Measurements from ENCODE around the gene MVB12B. TPM values are rescaled to one million over a fixed set of nuclear protein-coding genes. Genes with fewer than 3 reads are reported as not detected.

MVB12B gene
- total and polyA plus RNA-seq, 2 of the 8 experiments (the other 6 are each of a cell fraction or from before 2014, with no cell fraction given), result 2.6 to 5.0 TPM

DNA sequence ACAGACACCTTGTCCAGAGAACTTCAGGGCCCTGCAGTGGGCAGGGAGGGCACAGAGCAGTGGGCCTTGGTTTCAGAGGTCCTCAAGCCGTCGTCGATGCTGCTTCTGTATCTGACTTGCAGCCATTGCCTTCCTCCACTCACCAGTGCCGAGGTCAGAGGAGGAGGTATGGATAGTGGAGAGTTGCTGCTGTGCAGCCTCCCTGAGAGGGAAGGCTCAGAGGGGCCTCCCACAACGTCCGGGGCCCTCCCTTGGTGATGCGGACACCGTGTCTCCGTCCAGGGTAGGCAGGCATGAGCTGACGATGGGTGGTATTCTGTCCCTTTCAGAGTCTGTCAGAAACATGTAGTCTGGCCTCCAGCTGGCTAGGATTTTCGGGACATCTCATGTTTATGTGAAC lies 73.9 kb downstream of the MVB12B start:
- Histone ChIP-seq H3K18ac (ENCODE audit: extremely low read depth, low read length) (no peak overlapping the region), H3K9ac (replicated peaks in 1 of 4; ENCODE audit: extremely low read depth in 1 of 4, low read depth in 3 of 4, low read length in 3 of 4) (no peak overlapping the region), H3K9me3 (ENCODE audit: insufficient read depth in 2 of 2, low read depth in 1 of 2, low read length in 1 of 2) (no peaks in the 10 kb centered on the region), H3K27ac (ENCODE audit: low read depth, low read length) (no peak overlapping the region), H3K79me2 (ENCODE audit: control insufficient read depth in 1 of 2, insufficient read depth in 2 of 2, low read length in 2 of 2) (no peaks in the 10 kb centered on the region), H3K23ac (ENCODE audit: insufficient read length) (no peak overlapping the region), H3K14ac (ENCODE audit: insufficient read length) (no peak overlapping the region), H4K5ac (ENCODE audit: insufficient read length, low read depth, low read length) (no peak overlapping the region), H2BK5ac (ENCODE audit: low read depth, low read length) (no peak overlapping the region), H3K36me3 (ENCODE audit: control insufficient read depth in 2 of 4, insufficient read depth in 4 of 4, low read length in 3 of 4) (no peaks in the 10 kb centered on the region), H4K8ac (ENCODE audit: extremely low read depth, insufficient read depth, low read length) (peak overlapping the region; percentile 8; the same call in 1 of the 2 replicates), H2BK120ac (replicated peaks; ENCODE audit: low read depth, low read length) (no peak overlapping the region), H4K91ac (replicated peaks; ENCODE audit: insufficient read length, low read length) (no peak overlapping the region), H3K4me1 (replicated peaks in 1 of 4; ENCODE audit: control insufficient read depth in 3 of 4, insufficient read depth in 4 of 4, low read length in 3 of 4) (no peaks in the 10 kb centered on the region; a peak in 1 of 7 replicates), H2AK5ac (ENCODE audit: low read depth, low read length) (no peak overlapping the region), H3K79me1 (ENCODE audit: low read depth, low read length) (no peaks in the 10 kb centered on the region), H2AFZ (ENCODE audit: low read length) (no peak overlapping the region), H3K23me2 (ENCODE audit: low read depth, low read length) (no peaks in the 10 kb centered on the region), H3K56ac (replicated peaks; ENCODE audit: insufficient read length, low read depth, low read length) (no peak overlapping the region), H4K20me1 (replicated peaks in 1 of 2; ENCODE audit: control insufficient read depth in 1 of 2, insufficient read depth in 2 of 2, low read length in 2 of 2) (no peaks in the 10 kb centered on the region), H3K4me2 (ENCODE audit: insufficient read depth in 1 of 2, low read depth in 2 of 2, low read length in 2 of 2) (no peak overlapping the region), H3K4me3 (ENCODE audit: extremely low read depth in 1 of 4, insufficient read depth in 2 of 4, low read depth in 3 of 4, low read length in 4 of 4) (no peak overlapping the region), H3K4ac (replicated peaks; ENCODE audit: insufficient read length, low read depth, low read length) (no peak overlapping the region), H2BK15ac (ENCODE audit: low read length) (no peak overlapping the region), H2BK12ac (ENCODE audit: low read depth, low read length) (no peak overlapping the region), H3K27me3 (replicated peaks in 1 of 4; ENCODE audit: control insufficient read depth in 3 of 4, extremely low read depth in 1 of 4, insufficient read depth in 3 of 4, low read length in 3 of 4) (no peaks in the 10 kb centered on the region), H2BK20ac (ENCODE audit: low read length) (no peak overlapping the region)
- DNase-seq (ENCODE audit: low read depth in 1 of 2, low spot score in 2 of 2) (no peak), FAIRE-seq (no peak)
- CTCF ChIA-PET (ENCODE audit: partially characterized antibody), result interaction anchor here (1.0 to 7.8 kb wide), 7 partner anchors 14 to 104 kb away, joined by 3 to 63 read pairs (median 11); no protein-coding TSS in a partner anchor
- POLR2A ChIA-PET (ENCODE audit: partially characterized antibody), result no interaction called here
- 90% methylated on average over 11 of the region's 11 CpGs; no CpG with 5 or more reads in 1 of the 2 experiments for WGBS, 2 experiments (ENCODE audit: extremely low coverage in 1 of 2, insufficient coverage in 1 of 2, insufficient read length in 1 of 2, insufficient replicate concordance in 2 of 2, low coverage in 1 of 2, low lambda C conversion rate in 2 of 2, missing lambda C conversion rate in 1 of 2)
- TF ChIP-seq EGR1 (IDR thresholded peaks at IDR 0.05; ENCODE audit: borderline replicate concordance, low read depth, low read length) (no peak), NANOG (IDR thresholded peaks at IDR 0.05; ENCODE audit: insufficient read depth, low read depth, low read length, poor library complexity, severe bottlenecking) (no peak), RNF2 (IDR thresholded peaks at IDR 0.05; ENCODE audit: borderline replicate concordance, low read depth, low read length, missing control alignments, poor library complexity, severe bottlenecking) (no peak), RXRA (IDR thresholded peaks at IDR 0.05; ENCODE audit: insufficient read depth, low read depth, low read length) (no peak), SRF (IDR thresholded peaks at IDR 0.05; ENCODE audit: low read depth, low read length) (no peak), EP300 (IDR thresholded peaks at IDR 0.05; ENCODE audit: borderline replicate concordance in 1 of 2, low read depth in 2 of 2, low read length in 2 of 2) (no peak), KDM4A (IDR thresholded peaks at IDR 0.05; ENCODE audit: low read depth, low read length, severe bottlenecking) (no peak), POU5F1 (IDR thresholded peaks at IDR 0.05; ENCODE audit: low read depth, low read length) (no peak)
- TF ChIP-seq, protein P1, sequence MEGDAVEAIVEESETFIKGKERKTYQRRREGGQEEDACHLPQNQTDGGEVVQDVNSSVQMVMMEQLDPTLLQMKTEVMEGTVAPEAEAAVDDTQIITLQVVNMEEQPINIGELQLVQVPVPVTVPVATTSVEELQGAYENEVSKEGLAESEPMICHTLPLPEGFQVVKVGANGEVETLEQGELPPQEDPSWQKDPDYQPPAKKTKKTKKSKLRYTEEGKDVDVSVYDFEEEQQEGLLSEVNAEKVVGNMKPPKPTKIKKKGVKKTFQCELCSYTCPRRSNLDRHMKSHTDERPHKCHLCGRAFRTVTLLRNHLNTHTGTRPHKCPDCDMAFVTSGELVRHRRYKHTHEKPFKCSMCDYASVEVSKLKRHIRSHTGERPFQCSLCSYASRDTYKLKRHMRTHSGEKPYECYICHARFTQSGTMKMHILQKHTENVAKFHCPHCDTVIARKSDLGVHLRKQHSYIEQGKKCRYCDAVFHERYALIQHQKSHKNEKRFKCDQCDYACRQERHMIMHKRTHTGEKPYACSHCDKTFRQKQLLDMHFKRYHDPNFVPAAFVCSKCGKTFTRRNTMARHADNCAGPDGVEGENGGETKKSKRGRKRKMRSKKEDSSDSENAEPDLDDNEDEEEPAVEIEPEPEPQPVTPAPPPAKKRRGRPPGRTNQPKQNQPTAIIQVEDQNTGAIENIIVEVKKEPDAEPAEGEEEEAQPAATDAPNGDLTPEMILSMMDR (IDR thresholded peaks at IDR 0.05; ENCODE audit: control extremely low read depth in 1 of 3, insufficient read depth in 1 of 3, low read depth in 1 of 3, low read length in 3 of 3), result no peak
- TF ChIP-seq, protein P2, sequence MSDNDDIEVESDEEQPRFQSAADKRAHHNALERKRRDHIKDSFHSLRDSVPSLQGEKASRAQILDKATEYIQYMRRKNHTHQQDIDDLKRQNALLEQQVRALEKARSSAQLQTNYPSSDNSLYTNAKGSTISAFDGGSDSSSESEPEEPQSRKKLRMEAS (IDR thresholded peaks at IDR 0.05), result no peak
